ENCODE results near the gene SBNO1. TPM values are rescaled to one million over a fixed set of nuclear protein-coding genes. Genes with fewer than 3 reads are reported as not detected.

Gene SBNO1
- total and polyA plus RNA-seq, 2 donors (not counting 3 experiments of a cell fraction or from before 2014, with no cell fraction given) = 4.8 to 34.2 TPM

- Histone ChIP-seq H3K4me1 (ENCODE audit: control insufficient read depth, extremely low read depth, insufficient read depth, low read length) (no peaks in the 10 kb centered on the region), H3K9ac (replicated peaks; ENCODE audit: extremely low read depth, insufficient read depth, low read length) (no peak overlapping the region), H3K9me3 (replicated peaks; ENCODE audit: control insufficient read depth, insufficient read depth, low read length) (no peaks in the 10 kb centered on the region), H3K4me3 (replicated peaks in 1 of 3; ENCODE audit: insufficient read depth in 1 of 3, low read depth in 1 of 3, low read length in 3 of 3) (no peak overlapping the region), H3K36me3 (ENCODE audit: control insufficient read depth in 2 of 2, extremely low read depth in 1 of 2, insufficient read depth in 2 of 2, low read length in 2 of 2) (peaks cover 0 to 15% of the 10 kb centered on the region in 2 experiments), H2AFZ (ENCODE audit: low read depth, low read length) (no peak overlapping the region), H3K9me1 (replicated peaks; ENCODE audit: control insufficient read depth, extremely low read depth, insufficient read depth, low read length) (no peaks in the 10 kb centered on the region), H3K27me3 (ENCODE audit: control insufficient read depth in 2 of 2, insufficient read depth in 2 of 2, low read length in 2 of 2) (no peaks in the 10 kb centered on the region), H3K4me2 (ENCODE audit: insufficient read depth, low read length) (no peak overlapping the region), H4K20me1 (replicated peaks; ENCODE audit: control insufficient read depth, extremely low read depth, insufficient read depth, low read length) (no peaks in the 10 kb centered on the region), H3K27ac (ENCODE audit: insufficient read depth, low read depth, low read length) (no peak overlapping the region), H3K79me2 (ENCODE audit: control insufficient read depth, insufficient read depth, low read length) (no peaks in the 10 kb centered on the region)
- no TSS peak for BruUV-seq (replicated peaks)
- dilution Hi-C loops (cut with MboI; ENCODE audit: extremely low pct_ligation_motif_present, low sequenced_read_pairs) = loop anchor here (25.0 kb wide), 1 partner anchor 323 kb away; the partner anchor contains the start of gene DDX55
- intact Hi-C loops (cut with micrococcal nuclease) = no loop called here
- ChIA-PET CTCF (no interaction called here), POLR2A (interaction anchor here (0.9 kb wide), 1 partner anchor 9 kb away, joined by 3 read pairs; no protein-coding TSS in a partner anchor)
- DNase-seq (ENCODE audit: low read depth, low spot score) = no peak
- no peak for FAIRE-seq
- TF ChIP-seq GATA2 (IDR thresholded peaks at IDR 0.05; ENCODE audit: insufficient read depth, insufficient read length, low read depth, low read length) (no peak), JUN (IDR thresholded peaks at IDR 0.05; ENCODE audit: borderline replicate concordance, insufficient read depth, insufficient read length, low read depth) (no peak), POLR2AphosphoS5 (IDR thresholded peaks at IDR 0.05; ENCODE audit: insufficient read depth, low read depth, low read length) (no peak), CTCF (IDR thresholded peaks at IDR 0.05; ENCODE audit: extremely low read depth in 1 of 2, insufficient read depth in 1 of 2, low read depth in 1 of 2, low read length in 2 of 2) (no peak), MYC (IDR thresholded peaks at IDR 0.05; ENCODE audit: low read depth, low read length) (no peak), POLR2A (IDR thresholded peaks at IDR 0.05; ENCODE audit: low read depth, low read length) (no peak), MAX (IDR thresholded peaks at IDR 0.05; ENCODE audit: insufficient read depth, insufficient read length) (no peak), EZH2 (IDR thresholded peaks at IDR 0.05; ENCODE audit: borderline replicate concordance, low read depth, low read length, severe bottlenecking) (no peak), FOS (IDR thresholded peaks at IDR 0.05; ENCODE audit: borderline replicate concordance, insufficient read depth, low read length) (no peak)
Measured at GRCh38 chr12:123288751-123289346, 75.8 kb downstream of the SBNO1 start.
